Liver (tissue), 3 donors: ENCODE results near the gene NOS3.

ENCODE experiments used
- JUND ChIP-seq, 2 donors: IDR thresholded peaks; 2 replicates each; pipeline ENCODE4 v1.6.1; 2016; ENCODE audit warnings: antibody characterized with exemption in 2 of 2
- NR2F2 ChIP-seq: IDR thresholded peaks from 2 replicates; pipeline ENCODE4 v1.6.1; 2016; ENCODE audit warnings: antibody characterized with exemption
- TAF1 ChIP-seq: conservative IDR thresholded peaks from 2 replicates; pipeline ENCODE4 v1.6.1; 2016; ENCODE audit warnings: antibody characterized with exemption, mild to moderate bottlenecking
- TF ChIP-seq, protein P1 (sequence below): fragments of 150-350 bp; IDR thresholded peaks from 2 replicates; pipeline ENCODE4 v1.5.1; 2017; ENCODE audit warnings: improper control_type of control experiment, low read depth, low read length; ENCODE audit not compliant: missing input control
- donor health status: healthy.
- donor health status: healthy.

DNA sequence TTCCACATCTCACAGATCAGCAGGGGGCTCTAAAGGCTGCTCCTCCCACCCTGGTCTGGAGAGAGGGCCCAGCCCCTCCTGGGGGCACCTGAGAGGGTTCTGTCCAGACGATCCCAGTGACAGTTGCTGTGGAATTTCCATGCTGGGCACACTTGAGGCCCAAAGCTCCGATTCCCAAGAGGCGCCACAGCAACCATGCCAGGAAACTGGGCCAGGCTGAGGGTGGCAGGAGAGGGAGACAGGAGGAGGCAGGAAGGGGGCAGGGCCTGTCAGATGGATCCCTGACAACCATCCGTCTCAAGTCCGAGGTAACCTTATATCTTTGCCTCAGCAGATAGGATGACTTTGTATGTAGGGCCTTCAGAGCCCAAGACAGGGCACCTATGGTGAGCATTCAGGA, 4.3 kb upstream of the NOS3 start:
- no peak for TF ChIP-seq JUND (IDR thresholded peaks at IDR 0.05)
- TF ChIP-seq, protein P1, sequence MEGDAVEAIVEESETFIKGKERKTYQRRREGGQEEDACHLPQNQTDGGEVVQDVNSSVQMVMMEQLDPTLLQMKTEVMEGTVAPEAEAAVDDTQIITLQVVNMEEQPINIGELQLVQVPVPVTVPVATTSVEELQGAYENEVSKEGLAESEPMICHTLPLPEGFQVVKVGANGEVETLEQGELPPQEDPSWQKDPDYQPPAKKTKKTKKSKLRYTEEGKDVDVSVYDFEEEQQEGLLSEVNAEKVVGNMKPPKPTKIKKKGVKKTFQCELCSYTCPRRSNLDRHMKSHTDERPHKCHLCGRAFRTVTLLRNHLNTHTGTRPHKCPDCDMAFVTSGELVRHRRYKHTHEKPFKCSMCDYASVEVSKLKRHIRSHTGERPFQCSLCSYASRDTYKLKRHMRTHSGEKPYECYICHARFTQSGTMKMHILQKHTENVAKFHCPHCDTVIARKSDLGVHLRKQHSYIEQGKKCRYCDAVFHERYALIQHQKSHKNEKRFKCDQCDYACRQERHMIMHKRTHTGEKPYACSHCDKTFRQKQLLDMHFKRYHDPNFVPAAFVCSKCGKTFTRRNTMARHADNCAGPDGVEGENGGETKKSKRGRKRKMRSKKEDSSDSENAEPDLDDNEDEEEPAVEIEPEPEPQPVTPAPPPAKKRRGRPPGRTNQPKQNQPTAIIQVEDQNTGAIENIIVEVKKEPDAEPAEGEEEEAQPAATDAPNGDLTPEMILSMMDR: no peak
- TF ChIP-seq TAF1: no peak
- no peak for TF ChIP-seq NR2F2
